GM12878 (cell line): Measurements from ENCODE around the gene TEKT2. TPM values are rescaled to one million over a fixed set of nuclear protein-coding genes. Genes with fewer than 3 reads are reported as not detected.

Experiments used
- ATAC-seq: fragments of 200-7000 bp; cut with Tn5 transposase; 3 replicates; pipeline ENCODE4 v1.9.1; 2020; ENCODE audit warnings: mild to moderate bottlenecking, moderate library complexity
- BruUV-seq: library from RNA; stranded (reverse); fragments of 400-500 nt; replicated peaks from 2 replicates; lab custom pipeline; 2021; lab: Mats Ljungman, UMichigan
- CTCF ChIA-PET: fragments of 300-600 bp; sonication (Branson Sonifier 250); formaldehyde crosslinking; extraction: SDS; loops from one replicate; lab custom pipeline; 2021; ENCODE audit warnings: inconsistent platforms; lab: Yijun Ruan, JAX
- POLR2A ChIA-PET: fragments of 350-600 bp; formaldehyde crosslinking; extraction: SDS; loops from one replicate; lab custom pipeline; 2021; ENCODE audit warnings: inconsistent platforms; lab: Charles Lee
- RAD21 ChIA-PET: fragments of 300-600 bp; sonication (Branson Sonifier 250); formaldehyde crosslinking; loops from one replicate; lab custom pipeline; 2023; ENCODE audit warnings: antibody characterized with exemption; ENCODE audit not compliant: unreplicated experiment; lab: Charles Lee
- SMC1A ChIA-PET: fragments of 300-600 bp; sonication (Branson Sonifier 250); formaldehyde crosslinking; loops from one replicate; lab custom pipeline; 2023; ENCODE audit not compliant: unreplicated experiment, uncharacterized antibody; lab: Charles Lee
- DNase-seq: peaks from one replicate; pipeline ENCODE4 v3.0.0-alpha.2; 2011; ENCODE audit warnings: low read depth, low spot score
- FAIRE-seq: peaks from 3 replicates; lab custom pipeline; 2011; peaks lifted over from hg19 to GRCh38; lab: Jason Lieb, UNC
- H2AFZ ChIP-seq: 2 replicates; pipeline ENCODE4 v1.6.0; 2011; ENCODE audit warnings: low read depth, low read length, control low read depth; ENCODE audit not compliant: control insufficient read depth
- H3K27ac ChIP-seq: 2 replicates; pipeline ENCODE4 v1.5.1; 2011; ENCODE audit warnings: control low read depth; ENCODE audit not compliant: control insufficient read depth, insufficient read depth
- H3K27me3 ChIP-seq, 2 experiments: replicated peaks in 1 of 2; 2 replicates each; pipeline versions ENCODE4 v1.6.0 to v1.6.1; 2011; ENCODE audit warnings: low read length in 1 of 2; ENCODE audit not compliant: control insufficient read depth in 2 of 2, insufficient read depth in 2 of 2
- H3K36me3 ChIP-seq, 2 experiments: 2 replicates each; pipeline ENCODE4 v1.5.1; 2011; ENCODE audit warnings: low read length in 1 of 2; ENCODE audit not compliant: control insufficient read depth in 2 of 2, insufficient read depth in 2 of 2
- H3K4me1 ChIP-seq: 2 replicates; pipeline ENCODE4 v1.6.1; 2011; ENCODE audit warnings: mild to moderate bottlenecking, low read length, moderate library complexity, mixed read lengths; ENCODE audit not compliant: control insufficient read depth, insufficient read depth
- H3K4me2 ChIP-seq: 2 replicates; pipeline ENCODE4 v1.6.0; 2011; ENCODE audit warnings: control low read depth; ENCODE audit not compliant: control insufficient read depth, insufficient read depth
- H3K4me3 ChIP-seq: fragments of 200-600 bp; sonication (generic); 2 replicates; pipeline ENCODE4 v1.5.1; 2016
- H3K79me2 ChIP-seq: 2 replicates; pipeline ENCODE4 v1.6.0; 2011; ENCODE audit warnings: low read length; ENCODE audit not compliant: control insufficient read depth, insufficient read depth
- H3K9ac ChIP-seq: 2 replicates; pipeline ENCODE4 v1.8.0; 2011; ENCODE audit warnings: low read length, control low read depth, mixed read lengths; ENCODE audit not compliant: control insufficient read depth, insufficient read depth
- H3K9me3 ChIP-seq: replicated peaks from 3 replicates; pipeline ENCODE4 v1.5.1; 2011; ENCODE audit warnings: mild to moderate bottlenecking, low read length; ENCODE audit not compliant: control insufficient read depth, insufficient read depth
- H4K20me1 ChIP-seq: 2 replicates; pipeline ENCODE4 v1.6.0; 2011; ENCODE audit not compliant: control insufficient read depth, insufficient read depth
- BACH1 ChIP-seq: fragments of 450-650 bp; IDR thresholded peaks from 2 replicates; pipeline ENCODE4 v1.6.1; 2017; ENCODE audit warnings: mild to moderate bottlenecking, borderline replicate concordance
- CBX5 ChIP-seq: sonication (generic); IDR thresholded peaks from 2 replicates; pipeline ENCODE4 v1.6.1; 2016; ENCODE audit warnings: low read depth, moderate library complexity, mild to moderate bottlenecking, inconsistent platforms
- FOXK2 ChIP-seq: fragments of 450-650 bp; IDR thresholded peaks from 2 replicates; pipeline ENCODE4 v1.6.1; 2017; ENCODE audit warnings: mild to moderate bottlenecking, moderate library complexity
- HDAC2 ChIP-seq: fragments of 200-600 bp; sonication (generic); IDR thresholded peaks from 2 replicates; pipeline ENCODE4 v1.6.1; 2017
- IRF3 ChIP-seq: fragments of 450-650 bp; IDR thresholded peaks from 2 replicates; pipeline ENCODE4 v1.6.1; 2014; ENCODE audit warnings: mild to moderate bottlenecking
- JUND ChIP-seq: IDR thresholded peaks from 2 replicates; pipeline ENCODE4 v1.6.1; 2012; ENCODE audit warnings: low read depth, mild to moderate bottlenecking, low read length, improper control_type of control experiment, moderate library complexity
- MTA2 ChIP-seq: fragments of 450-650 bp; IDR thresholded peaks from 2 replicates; pipeline ENCODE4 v1.6.1; 2016; ENCODE audit warnings: low read depth, mild to moderate bottlenecking, moderate library complexity
- MXI1 ChIP-seq: fragments of 150-350 bp; IDR thresholded peaks from 2 replicates; pipeline ENCODE4 v1.6.1; 2011; ENCODE audit warnings: low read depth, mild to moderate bottlenecking, inconsistent platforms, low read length, improper control_type of control experiment
- NFYB ChIP-seq: IDR thresholded peaks from 2 replicates; pipeline ENCODE4 v1.6.1; 2011; ENCODE audit warnings: low read depth, mild to moderate bottlenecking, low read length, improper control_type of control experiment, moderate library complexity; ENCODE audit not compliant: insufficient read depth
- POU2F2 ChIP-seq: IDR thresholded peaks from 3 replicates; pipeline ENCODE4 v1.6.1; 2011; ENCODE audit warnings: low read depth, mild to moderate bottlenecking, low read length, borderline replicate concordance
- RAD51 ChIP-seq: fragments of 450-650 bp; IDR thresholded peaks from 2 replicates; pipeline ENCODE4 v1.6.1; 2016; ENCODE audit warnings: moderate library complexity, mild to moderate bottlenecking, inconsistent platforms
- RELA ChIP-seq: fragments of 450-650 bp; IDR thresholded peaks from 2 replicates; pipeline ENCODE4 v1.8.0; 2014; ENCODE audit warnings: borderline replicate concordance; ENCODE audit not compliant: partially characterized antibody
- RELB ChIP-seq: fragments of 450-650 bp; IDR thresholded peaks from 2 replicates; pipeline ENCODE4 v1.6.1; 2017; ENCODE audit warnings: low read depth, mild to moderate bottlenecking, moderate library complexity
- RFX5 ChIP-seq: IDR thresholded peaks from 2 replicates; pipeline ENCODE4 v1.6.1; 2011; ENCODE audit warnings: low read depth, low read length, improper control_type of control experiment
- SUZ12 ChIP-seq: fragments of 200-600 bp; sonication (generic); IDR thresholded peaks from one replicate; pipeline ENCODE4 v1.6.1; 2018; ENCODE audit warnings: antibody characterized with exemption, mild to moderate bottlenecking; ENCODE audit not compliant: unreplicated experiment
- ZBTB4 ChIP-seq: fragments of 450-650 bp; formaldehyde crosslinking; IDR thresholded peaks from 2 replicates; pipeline ENCODE4 v1.4.0; 2022; ENCODE audit warnings: mild to moderate bottlenecking, moderate library complexity
- ZNF384 ChIP-seq: IDR thresholded peaks from 2 replicates; pipeline ENCODE4 v1.6.1; 2012; ENCODE audit warnings: low read depth, mild to moderate bottlenecking, low read length, improper control_type of control experiment, borderline replicate concordance
- ZNF622 ChIP-seq: fragments of 450-650 bp; IDR thresholded peaks from 2 replicates; pipeline ENCODE4 v1.6.1; 2017; ENCODE audit warnings: mild to moderate bottlenecking, inconsistent platforms
- WGBS: methylation state at CpG from one replicate; pipeline ENCODE4 v1.1.6; 2016; ENCODE audit warnings: low lambda C conversion rate; ENCODE audit not compliant: insufficient replicate concordance, insufficient coverage; ENCODE audit errors: missing lambda C conversion rate; 5-methylcytosine and 5-hydroxymethylcytosine counted together
- in situ Hi-C: fragments of 300-500 bp; cut with MboI; formaldehyde crosslinking; loops from 9 replicates; pipeline ENCODE4 v1.14.3; 2018; ENCODE audit warnings: mixed read lengths
- intact Hi-C: fragments of 100-400 bp; cut with micrococcal nuclease; formaldehyde crosslinking; loops from one replicate; pipeline ENCODE4 v1.14.2; 2022; ENCODE audit not compliant: unreplicated experiment
- polyA plus RNA-seq, 11 experiments: library from polyadenylated mRNA; depleted of rRNA in 4 of 11; unstranded in 6 of 11; stranded (reverse) in 5 of 11; fragments of >200 nt; fragmentation: Nextera tagmentation in 4 of 11; fragmentation: Illumina TruSeq in 1 of 11; extraction: Ambion mirVana in 4 of 11; extraction: Trizol in 1 of 11; gene quantifications; 1 replicate in 1 of 11; 2 replicates in 10 of 11; pipeline versions ENCODE4 v1.2.1 to v1.2.3, GENCODE V29; 2011 to 2016; ENCODE audit warnings: inconsistent platforms in 2 of 11, missing spikeins in 2 of 11, low read depth in 1 of 11
- total RNA-seq, 4 experiments: library from RNA; depleted of rRNA in 3 of 4; stranded (reverse); fragments of >200 nt in 3 of 4; fragmentation: Illumina TruSeq in 1 of 4; extraction: Trizol in 1 of 4; gene quantifications; 2 replicates each; pipeline versions ENCODE4 v1.2.1 to v1.2.3, GENCODE V29; 2013 to 2021

Gene TEKT2
- total and polyA plus RNA-seq, 10 of the 15 experiments (the other 5 are each of a cell fraction or from before 2014, with no cell fraction given): 0.07 to 0.13 TPM; not detected in 8

- no peak for ATAC-seq
Measured at GRCh38 chr1:36091141-36091540, 7.2 kb downstream of the TEKT2 start.

More at GRCh38 chr1:36091141-36091540, 7.2 kb downstream of the TEKT2 start:
- in situ Hi-C loops: loop anchor here (5.0 kb wide), 2 partner anchors 51 to 96 kb away; no protein-coding TSS in a partner anchor
- H3K4me3 ChIP-seq: no peak overlapping the region
- SMC1A ChIA-PET: interaction anchor here (1.2 kb wide), 1 partner anchor 44 kb away, joined by 3 read pairs; no protein-coding TSS in a partner anchor
- TF ChIP-seq ZBTB4 (CRISPR knock-in tag) (no peak), RFX5 (no peak), FOXK2 (no peak), RAD51 (no peak), ZNF622 (no peak), RELA (no peak), ZNF384 (no peak), MXI1 (no peak), JUND (no peak), IRF3 (no peak), NFYB (no peak), BACH1 (no peak), MTA2 (no peak), CBX5 (no peak), RELB (no peak), POU2F2 (no peak), SUZ12 (no peak), HDAC2 (no peak)
- TF ChIP-seq, all 136 proteins: peak for 0
- H3K36me3 ChIP-seq: peaks cover 17 to 18% of the 10 kb centered on the region in 2 experiments
- ChIA-PET CTCF (interaction anchor here (0.9 to 1.0 kb wide), 2 partner anchors 59 to 194 kb away, joined by 3 read pairs; no protein-coding TSS in a partner anchor), POLR2A (interaction anchor here (0.6 to 1.2 kb wide), 3 partner anchors 58 to 1009 kb away, joined by 4 to 8 read pairs (median 4); partner anchors contain the start of gene TRAPPC3), RAD21 (no interaction called here)
- DNase-seq (no peak), FAIRE-seq (no peak)
- no TSS peak for BruUV-seq
- H3K27me3 ChIP-seq: no peaks in the 10 kb centered on the region
- no peaks in the 10 kb centered on the region for H3K9me3 ChIP-seq
- peaks cover 20% of the 10 kb centered on the region for H3K79me2 ChIP-seq
- intact Hi-C loops: no loop called here
- no peaks in the 10 kb centered on the region; the same call in 1 of the 2 replicates for H3K4me1 ChIP-seq
- no peak overlapping the region for H3K27ac ChIP-seq
- WGBS: 97% methylated on average over 4 of the region's 4 CpGs
- no peak overlapping the region for H2AFZ ChIP-seq
- H3K9ac ChIP-seq: no peak overlapping the region
- no peaks in the 10 kb centered on the region for H4K20me1 ChIP-seq
- no peak overlapping the region for H3K4me2 ChIP-seq
